NT2/D1 (cell line): ENCODE data around the gene PDE9A.

Experiments used
- YY1 ChIP-seq: IDR thresholded peaks from 2 replicates; pipeline ENCODE4 v1.6.1; 2011; ENCODE audit not compliant: insufficient read length, insufficient read depth
- ZNF274 ChIP-seq: IDR thresholded peaks from 2 replicates; pipeline ENCODE4 v1.6.1; 2011; ENCODE audit warnings: mild to moderate bottlenecking, low read depth, low read length

- TF ChIP-seq YY1: no peak
- TF ChIP-seq ZNF274: no peak
These were observed 42.4 kb downstream of the PDE9A start for GRCh38 chr21:42695697-42696380.
